MV-4-11 (cell line): ENCODE data around the gene KIF17.

Experiments
- DNase-seq: peaks from one replicate; lab custom pipeline; 2025; lab: John Stamatoyannopoulos, UW

Gene KIF17

DNA sequence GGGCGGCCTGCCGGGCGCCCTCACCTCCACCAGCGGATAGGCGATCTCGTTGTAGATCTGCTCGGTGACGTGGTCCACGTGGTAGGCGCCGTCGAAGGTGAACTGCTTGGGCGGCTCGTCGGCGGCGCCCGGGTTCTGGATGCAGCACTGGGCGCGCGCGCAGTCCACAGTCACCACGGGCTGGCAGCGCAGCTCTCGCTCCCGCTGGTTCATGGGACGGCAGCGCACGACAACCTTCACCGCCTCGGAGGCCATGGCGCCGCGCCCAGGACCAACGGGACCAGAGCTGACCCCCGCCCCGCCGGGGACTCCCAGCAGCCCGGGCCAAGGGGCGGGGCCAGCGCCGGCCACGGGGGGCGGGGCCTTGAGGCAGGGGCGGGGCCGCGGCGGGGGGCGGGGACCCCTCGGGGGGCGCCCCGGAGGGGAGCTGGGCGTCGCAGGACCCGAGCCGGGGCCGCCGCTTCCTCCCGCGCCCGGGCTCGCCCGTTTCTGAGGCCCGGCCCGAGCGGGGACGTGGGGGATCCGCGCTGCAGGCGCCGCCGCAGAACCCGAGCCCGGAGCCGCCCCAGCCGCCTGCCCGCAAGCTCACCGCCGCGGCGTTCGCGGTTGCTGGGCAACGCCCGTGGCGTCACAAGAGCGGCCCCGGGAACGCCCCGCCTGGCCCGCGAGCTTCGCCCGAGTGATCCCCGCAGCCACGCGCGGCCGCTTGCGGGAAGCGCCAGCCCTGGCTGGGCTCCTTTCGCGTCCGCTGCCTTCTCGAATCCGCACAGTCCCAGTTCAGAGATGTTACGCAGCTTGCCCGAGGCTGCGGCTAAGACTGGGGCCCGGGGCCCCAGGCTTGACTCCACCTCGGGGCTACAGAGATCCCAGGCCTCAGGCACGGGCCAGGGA lies at the start of gene KIF17:
TSS of gene KIF17 (minus strand) at position 556 of the 891 bp plus-strand sequence. CDS start at position 255, 301 bp downstream.
- peak; percentile 42 for DNase-seq

DNA sequence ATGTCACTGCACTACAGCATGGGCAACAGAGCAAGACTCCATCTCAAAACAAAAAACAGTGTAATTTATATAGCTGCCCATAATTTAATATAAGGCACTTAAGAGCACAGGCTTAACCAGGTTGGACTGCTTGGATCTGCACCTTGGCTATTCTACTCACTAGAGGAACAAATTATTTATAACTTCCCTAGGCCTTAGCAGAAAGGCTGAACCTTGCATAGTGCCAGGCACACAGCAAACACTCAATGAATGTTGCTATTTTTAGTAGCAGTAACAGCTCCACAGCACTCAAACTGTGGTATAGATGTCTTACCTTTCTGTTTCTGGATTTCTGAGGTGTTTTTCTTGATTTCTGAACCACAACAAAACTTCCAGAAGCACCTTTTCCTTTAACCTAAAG lies 49.5 kb upstream of the KIF17 start:
- DNase-seq: no peak

DNA sequence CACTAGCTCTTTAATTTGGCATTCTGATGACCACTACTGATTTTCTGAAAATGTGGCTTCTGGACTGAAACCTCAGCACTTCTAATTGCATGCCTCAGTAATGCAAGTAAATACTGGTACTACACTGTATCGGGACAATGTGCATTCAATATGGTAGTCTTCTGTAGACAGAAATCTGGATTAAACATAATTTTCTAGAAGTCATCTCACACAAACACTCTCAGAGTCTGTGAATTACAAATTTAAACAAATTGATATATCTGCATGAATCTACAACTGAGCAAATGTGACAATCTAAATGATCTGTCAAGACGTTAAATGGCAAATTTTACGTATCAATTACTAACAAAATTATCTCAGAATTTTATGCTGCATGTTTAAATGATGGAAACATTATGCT lies 45.6 kb upstream of the KIF17 start:
- DNase-seq: no peak

DNA sequence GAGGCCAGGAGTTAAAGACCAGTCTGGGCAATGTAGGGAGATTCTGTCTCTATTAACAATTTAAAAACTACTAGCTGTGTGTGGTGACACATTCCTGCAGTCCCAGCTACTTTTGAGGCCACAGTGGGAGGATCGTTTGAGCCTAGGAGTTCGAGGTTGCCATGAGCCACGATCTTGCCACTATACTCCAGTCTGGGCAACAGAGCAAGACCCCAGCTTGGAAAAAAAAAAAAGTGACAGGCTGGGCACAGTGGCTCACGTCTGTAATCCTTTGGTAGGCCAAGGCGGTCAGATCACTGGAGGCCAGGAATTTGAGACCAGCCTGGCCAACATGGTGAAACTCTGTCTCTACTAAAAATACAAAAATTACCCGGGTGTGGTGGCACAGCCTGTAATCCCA lies 42.5 kb upstream of the KIF17 start:
- DNase-seq: no peak

DNA sequence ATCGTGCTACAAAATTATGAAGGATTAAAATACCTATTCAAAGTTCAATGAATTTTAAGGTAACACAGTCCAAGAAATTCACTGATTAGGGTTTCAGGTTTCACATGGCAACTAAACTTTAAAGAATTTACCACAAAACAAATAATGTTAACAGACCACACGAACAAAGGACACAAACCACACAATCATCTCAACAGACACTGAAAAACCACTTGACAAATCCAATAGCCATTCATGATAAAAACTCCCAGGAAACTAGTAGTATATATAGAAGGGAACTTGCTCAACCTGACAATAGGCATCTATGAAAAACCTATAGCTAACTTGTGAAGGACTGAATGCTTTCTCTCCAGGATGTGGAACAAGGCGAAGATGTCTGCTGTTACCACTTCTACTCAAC lies 35.8 kb upstream of the KIF17 start:
- no peak for DNase-seq

DNA sequence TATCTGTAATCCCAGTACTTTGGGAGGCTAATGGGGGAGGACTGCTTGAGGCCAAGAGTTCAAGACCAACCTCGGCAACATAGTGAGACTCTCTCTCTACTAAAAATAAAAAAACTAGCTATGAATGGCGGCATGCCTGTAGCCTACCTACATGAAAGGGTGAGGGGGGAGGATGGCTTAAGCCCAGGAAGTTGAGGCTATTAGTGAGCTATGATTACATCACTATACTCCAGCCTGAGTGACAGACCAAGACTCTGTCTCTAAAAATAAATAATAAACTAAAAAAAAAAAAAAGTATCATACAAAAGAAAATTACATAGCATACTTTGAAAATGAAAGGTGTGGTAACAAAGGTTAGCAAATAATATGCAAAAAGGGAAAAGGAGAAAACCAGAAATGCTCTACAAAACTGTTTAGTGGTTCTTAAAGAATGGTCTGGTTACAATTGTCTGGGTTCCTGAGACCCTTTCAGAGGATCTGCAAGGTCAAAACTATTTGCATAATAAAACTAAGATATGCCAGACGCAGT lies 33.7 kb upstream of the KIF17 start:
- no peak for DNase-seq

DNA sequence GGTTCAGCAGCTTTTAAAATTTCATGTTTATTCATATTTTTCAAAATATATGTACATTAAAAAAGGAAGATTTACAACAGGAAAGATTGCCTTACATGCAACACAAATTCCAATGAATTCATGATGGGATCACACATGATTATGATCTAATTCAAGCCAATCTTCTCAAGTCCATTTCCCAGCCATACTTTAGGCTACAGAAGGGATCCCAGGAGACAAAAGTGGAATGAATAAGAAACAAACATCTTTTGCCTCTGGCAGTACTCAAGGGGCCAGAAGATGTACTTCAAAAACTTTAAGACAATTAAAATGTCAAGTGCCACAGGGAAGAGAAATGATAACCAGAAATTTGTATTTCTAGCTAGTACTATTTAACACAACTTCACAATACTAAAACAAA lies 24.9 kb upstream of the KIF17 start:
- no peak for DNase-seq

DNA sequence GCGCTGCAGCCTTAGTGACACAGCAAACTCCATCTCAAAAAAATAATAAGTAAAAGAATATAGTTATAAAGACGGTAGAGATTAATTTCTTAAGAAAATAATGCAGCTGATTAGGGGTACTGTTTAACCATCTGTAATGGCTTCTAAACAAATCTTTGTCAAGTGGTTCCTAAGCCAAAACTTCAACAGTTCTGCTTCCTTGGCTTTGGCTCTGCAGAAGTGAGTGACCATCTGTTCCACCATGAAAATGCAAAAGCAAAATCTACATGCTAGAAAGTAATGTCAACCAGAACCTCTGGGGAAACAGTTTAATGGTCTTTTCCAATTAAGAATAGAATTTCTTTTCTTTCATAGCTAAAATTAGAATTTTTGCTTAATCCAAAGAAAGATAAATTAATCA lies 23.0 kb upstream of the KIF17 start:
- DNase-seq: no peak

DNA sequence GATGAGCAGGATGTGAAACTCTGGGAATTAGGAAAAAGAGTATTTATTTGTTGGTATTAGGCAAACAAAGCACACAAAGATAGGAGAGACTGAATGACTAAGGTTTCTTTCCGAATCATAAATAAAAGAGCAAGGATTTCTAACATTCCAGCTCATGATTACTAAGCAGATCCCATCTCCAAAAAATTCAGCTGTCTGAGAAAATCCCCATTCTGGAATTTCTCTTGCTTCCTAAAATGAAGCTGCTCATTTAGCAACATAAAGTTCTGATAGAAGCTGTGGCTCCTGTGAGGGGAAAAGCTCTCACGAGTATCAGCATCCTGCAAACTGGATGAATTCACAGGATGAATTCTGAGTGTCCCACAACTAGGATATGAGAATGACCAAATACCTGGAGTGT lies 21.4 kb upstream of the KIF17 start:
- DNase-seq: no peak

DNA sequence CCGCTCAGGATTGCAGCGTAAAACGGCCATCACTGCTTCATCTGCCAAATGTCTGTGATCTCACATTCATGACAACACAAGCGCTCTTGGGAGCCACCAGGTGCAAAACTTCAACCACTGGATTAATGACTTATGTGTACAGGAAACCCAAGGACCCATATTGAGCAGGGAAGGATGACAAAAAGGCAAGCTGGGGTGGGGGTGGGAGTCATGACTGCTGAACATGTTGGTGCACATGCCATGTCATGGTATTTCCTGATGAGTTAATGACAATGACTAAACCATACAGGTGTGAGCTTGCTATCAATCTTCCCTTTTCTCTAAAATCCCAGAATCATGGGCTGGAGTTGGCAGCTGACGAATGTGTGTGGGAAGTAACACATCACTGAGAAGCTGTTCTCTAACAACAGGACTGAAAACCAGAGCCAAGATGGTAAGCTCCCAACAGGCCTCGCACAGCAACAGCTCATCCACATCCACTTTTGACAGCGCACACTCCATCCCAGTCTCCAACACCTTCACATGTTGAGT lies 17.8 kb upstream of the KIF17 start:
- no peak for DNase-seq

DNA sequence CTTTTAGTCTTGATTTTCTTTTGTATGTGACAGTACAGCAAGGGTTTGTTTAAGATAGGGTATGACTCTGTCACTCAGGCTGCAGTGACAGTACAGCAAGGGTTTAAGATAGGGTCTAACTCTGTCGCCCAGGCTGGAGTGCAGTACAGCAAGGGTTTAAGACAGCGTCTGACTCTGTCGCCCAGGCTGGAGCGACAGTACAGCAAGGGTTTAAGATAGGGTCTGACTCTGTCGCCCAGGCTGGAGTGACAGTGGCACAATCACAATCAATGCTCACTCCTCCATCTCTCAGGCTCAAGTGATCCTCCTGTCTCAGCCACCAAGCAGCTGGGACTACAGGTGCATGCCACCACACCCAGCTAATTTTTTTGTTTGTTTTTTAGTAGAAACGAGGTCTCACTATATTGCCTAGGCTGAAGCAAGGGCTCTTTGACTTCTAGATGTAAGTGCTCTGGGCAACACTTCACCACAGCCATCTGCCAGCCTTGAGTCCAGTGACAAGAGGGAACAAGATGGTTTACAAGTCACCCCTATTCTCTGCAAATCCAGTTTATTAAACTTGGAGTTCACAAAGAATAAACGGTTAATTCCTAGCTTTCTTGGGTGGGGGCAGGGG lies 15.7 kb upstream of the KIF17 start:
- DNase-seq: no peak

DNA sequence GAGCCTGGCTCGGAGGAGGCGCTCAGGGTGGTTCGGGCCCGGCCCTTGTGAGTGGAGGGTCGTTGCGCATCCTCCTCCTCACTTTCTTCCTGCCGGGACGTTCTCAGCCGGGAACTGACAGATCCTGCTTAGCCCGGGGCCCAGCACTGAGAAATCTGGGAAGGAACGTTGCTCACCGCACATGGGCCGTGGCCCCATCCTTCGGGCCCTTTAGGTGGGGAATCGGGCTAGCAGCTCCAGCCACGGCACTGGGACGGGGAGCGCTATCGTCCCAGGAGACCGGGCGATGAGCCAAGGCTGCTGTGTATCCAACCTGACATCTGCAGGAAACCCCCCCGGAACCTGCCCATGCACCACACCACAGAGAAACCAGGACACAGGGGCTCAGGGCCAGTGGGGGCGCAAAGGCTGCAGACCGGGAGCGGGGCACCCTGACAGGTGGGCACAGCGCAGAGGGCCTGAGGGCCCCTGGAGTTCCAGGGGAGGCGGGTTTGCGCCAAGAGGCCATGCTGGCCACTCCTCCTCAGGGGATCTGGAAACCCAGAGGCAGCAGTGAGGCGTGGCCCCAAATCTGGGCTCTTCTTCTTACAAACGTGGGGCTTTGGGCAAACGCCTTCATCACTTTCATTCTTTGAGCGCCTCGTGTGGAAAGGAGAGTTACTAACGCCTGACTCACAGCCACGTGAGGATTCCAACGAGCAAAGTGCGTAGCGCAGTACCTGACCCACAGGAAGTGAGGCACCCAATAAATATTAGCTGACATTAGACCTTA lies 15.0 kb upstream of the KIF17 start, which contains the start of gene SH2D5:
TSS of gene SH2D5 (minus strand) at position 116 of the 772 bp plus-strand sequence. CDS start 4,659 bp downstream, outside the sequence.
- DNase-seq: peak; percentile 69

DNA sequence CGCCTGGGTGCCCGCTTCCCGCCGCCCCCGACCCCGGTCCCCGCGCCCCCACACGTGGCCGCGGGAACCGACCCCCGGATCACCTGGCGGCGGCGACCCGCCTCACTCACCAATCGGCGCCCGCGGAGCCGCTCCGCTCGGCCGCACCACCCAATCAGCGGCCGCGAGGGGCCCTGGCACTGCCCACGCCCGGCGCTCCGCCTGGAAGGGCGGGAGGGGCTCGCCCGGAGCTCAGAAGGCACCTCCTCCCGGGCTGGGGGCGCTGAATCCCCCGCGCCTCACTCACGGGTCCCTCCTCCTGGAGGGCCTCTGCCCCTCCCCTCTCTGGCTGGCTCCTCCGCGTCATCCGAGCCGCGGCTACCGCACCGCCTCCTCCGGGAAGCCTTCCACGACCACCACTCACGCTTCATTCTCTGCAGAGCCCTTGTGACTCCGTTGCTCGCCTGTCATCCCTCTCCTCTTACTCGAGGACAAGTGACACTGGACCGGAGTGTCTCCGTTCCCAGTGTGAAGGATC lies 14.3 kb upstream of the KIF17 start:
- no peak for DNase-seq

DNA sequence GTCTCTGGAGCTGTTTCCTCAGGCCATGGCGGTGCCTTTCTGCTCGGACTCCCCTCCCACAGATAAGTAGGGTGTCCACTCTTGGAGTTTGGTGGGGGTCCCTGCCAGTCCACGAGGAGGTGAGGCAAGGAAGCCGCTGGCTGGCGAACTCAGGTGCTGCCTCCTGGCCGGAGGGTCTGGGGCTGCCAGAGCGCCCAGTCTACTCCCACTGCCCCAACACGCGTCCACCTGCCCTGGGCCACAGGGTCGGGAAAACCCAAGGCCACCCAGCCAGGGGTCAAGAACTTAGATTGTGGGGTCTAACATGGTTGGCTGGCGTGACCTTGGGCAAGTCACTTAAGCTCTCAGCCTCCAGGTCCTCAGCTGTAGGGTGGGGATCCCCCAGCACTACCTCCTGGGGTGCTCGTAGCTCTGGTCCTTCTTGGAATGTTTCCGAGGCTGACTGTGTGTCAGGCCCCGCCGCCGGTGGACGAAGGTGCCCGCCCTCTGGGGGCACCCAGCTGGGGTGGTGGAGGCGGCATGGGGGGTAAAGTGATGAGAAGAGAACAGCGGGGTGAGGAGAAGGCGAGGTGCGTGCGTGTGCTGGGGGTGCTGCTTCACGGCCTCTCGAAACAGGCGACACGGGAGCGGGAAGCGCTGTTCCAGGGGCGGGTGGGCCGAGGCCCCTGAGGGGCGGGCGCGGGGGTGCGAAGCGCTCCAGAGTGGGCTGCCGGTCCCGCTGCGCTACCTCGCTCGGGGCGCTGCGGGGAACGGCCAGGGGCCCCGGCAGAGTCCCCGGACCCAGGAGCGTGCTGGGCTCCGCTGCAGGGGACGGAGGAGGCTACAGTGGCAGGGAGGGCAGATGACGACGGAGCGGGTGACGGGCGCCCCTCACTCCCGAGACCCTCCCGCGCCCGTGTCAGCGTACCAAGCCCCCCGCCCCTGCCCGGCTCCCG lies 13.5 kb upstream of the KIF17 start:
- DNase-seq: no peak

DNA sequence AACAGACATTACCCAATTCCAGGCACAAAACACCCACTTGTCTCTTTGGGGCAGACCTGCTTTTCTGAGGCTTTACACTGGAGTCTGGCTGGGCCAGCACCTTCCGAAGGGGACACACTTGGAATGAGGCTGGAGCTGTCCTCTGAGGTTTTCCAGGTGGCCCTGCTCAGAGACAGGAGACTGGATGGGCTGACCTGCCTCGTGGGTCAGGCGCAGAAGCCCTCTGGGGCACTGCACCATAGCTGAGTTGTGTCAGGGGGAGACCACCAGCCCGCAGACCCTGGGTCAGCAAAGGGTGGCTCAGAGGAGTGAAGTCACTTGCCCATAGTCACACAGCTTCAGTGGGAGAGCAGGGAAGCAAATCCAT lies 12.9 kb upstream of the KIF17 start:
- DNase-seq: no peak

DNA sequence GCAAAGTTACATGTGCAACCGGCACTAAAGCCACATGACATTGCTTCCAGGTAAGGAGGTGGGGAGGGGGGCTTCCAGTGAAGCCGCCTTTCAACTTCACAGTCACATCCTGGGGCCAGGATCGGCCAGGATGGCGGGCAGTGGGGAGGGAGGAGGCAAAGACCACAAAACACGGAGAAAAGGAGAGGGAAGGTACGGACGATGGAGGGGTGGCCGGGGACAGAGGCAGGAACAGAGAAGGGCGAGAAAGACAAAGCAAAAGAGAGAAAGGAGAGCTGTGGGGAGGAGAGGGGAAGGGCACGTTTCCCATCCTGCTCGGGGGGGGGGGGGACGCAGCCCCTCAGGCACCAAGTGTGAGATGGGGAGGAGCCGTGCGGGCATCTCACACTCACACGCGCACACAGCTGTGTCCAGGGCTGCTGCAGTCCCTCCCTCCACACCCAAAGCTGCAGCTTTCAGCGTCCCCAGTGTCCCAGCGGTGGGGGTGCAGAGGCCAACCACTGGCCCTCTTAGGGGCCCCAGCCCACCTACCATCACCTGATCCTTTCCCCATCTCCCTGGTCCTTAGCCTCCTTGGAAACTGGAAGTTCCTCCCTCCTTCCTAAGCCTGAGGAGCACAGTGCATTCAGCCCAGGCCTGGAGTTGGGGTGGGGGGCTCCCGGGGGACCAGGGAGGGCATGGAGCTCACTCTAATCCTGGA lies 12.3 kb upstream of the KIF17 start:
- no peak for DNase-seq

DNA sequence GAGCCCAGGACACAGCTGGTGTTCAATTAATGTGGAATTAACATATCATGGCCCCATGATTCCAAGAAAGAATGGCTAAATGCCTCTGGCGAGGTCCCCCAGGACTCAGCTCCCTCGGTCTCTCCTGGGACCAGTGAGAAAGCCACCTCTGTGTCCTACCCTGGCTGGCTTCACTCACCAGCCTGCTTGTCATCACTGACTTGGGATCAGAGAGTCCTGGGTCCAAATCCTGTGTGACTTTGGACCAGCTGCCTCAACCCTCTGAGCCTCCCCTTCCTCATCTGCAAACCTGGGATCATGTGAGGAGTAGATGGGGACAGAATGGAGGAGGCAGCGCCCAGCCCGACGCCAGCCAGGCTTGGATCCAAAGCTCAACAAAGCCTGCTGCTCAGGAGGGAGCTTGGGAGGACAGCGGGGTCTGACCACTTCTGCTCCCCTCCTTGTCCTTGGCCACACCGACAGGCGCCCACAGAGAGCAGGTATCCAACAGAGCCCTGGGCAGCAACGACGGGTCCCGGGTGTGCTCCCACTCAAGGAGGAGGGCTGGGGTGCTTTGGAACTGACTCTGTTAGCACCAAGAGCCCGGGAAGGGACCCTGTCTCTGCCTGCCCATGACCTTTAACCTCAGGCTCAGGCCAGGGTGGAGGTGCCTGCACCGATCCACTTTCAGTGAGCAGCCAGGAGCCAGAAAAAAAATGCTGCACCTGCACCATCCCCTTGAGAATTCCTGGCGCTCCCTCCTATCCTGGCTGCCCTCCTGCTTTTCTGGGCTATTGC lies 11.5 kb upstream of the KIF17 start:
- DNase-seq: no peak

DNA sequence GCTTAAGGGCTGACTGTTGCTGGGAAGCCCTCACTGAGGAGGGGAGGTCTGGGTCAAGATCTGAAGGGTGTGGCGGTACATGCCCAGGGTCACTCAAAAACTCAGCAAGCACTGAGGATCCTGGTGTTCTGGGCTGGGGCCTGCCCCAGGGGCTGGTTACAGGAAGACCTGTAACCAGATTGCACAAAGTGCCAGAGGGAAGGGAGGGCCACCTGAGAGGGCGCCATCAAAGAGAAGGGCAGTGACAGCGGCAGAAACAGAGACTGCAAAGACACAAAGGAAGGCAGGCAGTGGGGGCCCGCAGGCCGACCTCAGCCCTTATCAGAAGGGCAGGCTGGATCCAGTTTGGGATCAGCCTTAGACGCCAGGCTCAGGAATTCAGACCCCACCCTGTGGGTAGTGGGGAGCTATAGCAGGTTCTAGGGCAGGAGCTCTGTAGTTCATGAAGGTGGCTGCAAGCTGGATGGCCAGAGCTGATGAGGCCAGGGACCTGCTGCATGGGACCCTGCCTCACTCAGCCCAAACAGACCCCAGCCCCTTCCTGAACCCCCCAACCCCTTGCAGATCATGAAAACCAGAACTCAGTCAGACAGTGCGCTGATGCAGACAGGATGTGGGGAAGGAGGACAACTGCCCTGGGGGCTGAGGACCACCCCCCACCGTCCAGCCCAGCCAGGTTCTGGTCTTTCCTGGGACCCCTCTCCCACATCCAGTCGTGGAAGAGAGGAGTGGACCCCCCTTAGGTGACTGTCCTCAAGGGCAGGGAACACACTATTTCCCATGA lies 10.8 kb upstream of the KIF17 start:
- DNase-seq: no peak
